Astrocyte (in vitro differentiated cells and primary cell): Measurements from ENCODE around the gene PMM2. TPM values are rescaled to one million over a fixed set of nuclear protein-coding genes. Genes with fewer than 3 reads are reported as not detected.
"Not testable (repeated sequence)": the region's sequence is repeated elsewhere in the genome, so short reads cannot be mapped to it uniquely, and the experiment has no call there.

Experiments used
- DNase-seq: peaks from one replicate; pipeline ENCODE4 v3.0.0-alpha.2; 2010; ENCODE audit warnings: low read depth
- FAIRE-seq: peaks from 2 replicates; lab custom pipeline; 2011; peaks lifted over from hg19 to GRCh38; lab: Jason Lieb, UNC
- H2AFZ ChIP-seq: 2 replicates; pipeline ENCODE4 v1.6.0; 2012; ENCODE audit warnings: low read depth, low read length, inconsistent platforms
- H3K27ac ChIP-seq: 2 replicates; pipeline ENCODE4 v1.5.1; 2011; ENCODE audit warnings: low read depth, low read length, inconsistent platforms
- H3K27me3 ChIP-seq: 2 replicates; pipeline ENCODE4 v1.6.0; 2011; ENCODE audit warnings: low read length, inconsistent platforms; ENCODE audit not compliant: insufficient read depth
- H3K36me3 ChIP-seq: 2 replicates; pipeline ENCODE4 v1.5.1; 2011; ENCODE audit warnings: low read length, inconsistent platforms; ENCODE audit not compliant: insufficient read depth
- H3K4me1 ChIP-seq: 2 replicates; pipeline ENCODE4 v1.5.1; 2011; ENCODE audit warnings: low read length, inconsistent platforms; ENCODE audit not compliant: insufficient read depth
- H3K4me2 ChIP-seq: 2 replicates; pipeline ENCODE4 v1.6.0; 2012; ENCODE audit warnings: low read length, inconsistent platforms
- H3K4me3 ChIP-seq: 2 replicates; pipeline ENCODE4 v1.5.1; 2011; ENCODE audit warnings: low read depth, mild to moderate bottlenecking, low read length, inconsistent platforms; ENCODE audit not compliant: insufficient read depth
- H3K79me2 ChIP-seq: 2 replicates; pipeline ENCODE4 v1.6.0; 2012; ENCODE audit warnings: mild to moderate bottlenecking, low read length, inconsistent platforms; ENCODE audit not compliant: insufficient read depth
- H3K9ac ChIP-seq: 2 replicates; pipeline ENCODE4 v1.6.0; 2012; ENCODE audit warnings: mild to moderate bottlenecking, low read length, inconsistent platforms
- H3K9me3 ChIP-seq: 2 replicates; pipeline ENCODE4 v1.5.1; 2012; ENCODE audit warnings: low read depth, mild to moderate bottlenecking, low read length, inconsistent platforms; ENCODE audit not compliant: insufficient read depth
- H4K20me1 ChIP-seq: 2 replicates; pipeline ENCODE4 v1.6.0; 2012; ENCODE audit warnings: low read length, inconsistent platforms; ENCODE audit not compliant: insufficient read depth
- H3K27ac Mint-ChIP-seq: one replicate; pipeline ENCODE4 v1.8.0; 2021; ENCODE audit warnings: mild to moderate bottlenecking, mixed read lengths; ENCODE audit not compliant: unreplicated experiment
- H3K27me3 Mint-ChIP-seq: one replicate; pipeline ENCODE4 v1.8.0; 2021; ENCODE audit warnings: low read depth, mixed read lengths; ENCODE audit not compliant: unreplicated experiment
- H3K36me3 Mint-ChIP-seq: one replicate; pipeline ENCODE4 v1.8.0; 2021; ENCODE audit warnings: low read depth, mixed read lengths; ENCODE audit not compliant: unreplicated experiment
- H3K4me1 Mint-ChIP-seq: one replicate; pipeline ENCODE4 v1.8.0; 2021; ENCODE audit warnings: low read depth, mixed read lengths; ENCODE audit not compliant: unreplicated experiment
- H3K4me3 Mint-ChIP-seq: one replicate; pipeline ENCODE4 v1.8.0; 2021; ENCODE audit warnings: mild to moderate bottlenecking, moderate library complexity, mixed read lengths; ENCODE audit not compliant: unreplicated experiment
- H3K9me3 Mint-ChIP-seq: one replicate; pipeline ENCODE4 v1.8.0; 2021; ENCODE audit warnings: mild to moderate bottlenecking, mixed read lengths; ENCODE audit not compliant: unreplicated experiment
- EZH2 ChIP-seq: IDR thresholded peaks from 2 replicates; pipeline ENCODE4 v1.6.1; 2012; ENCODE audit warnings: mild to moderate bottlenecking, low read length, inconsistent platforms; ENCODE audit not compliant: insufficient read depth
- total RNA-seq: library from RNA; stranded (reverse); gene quantifications from 2 replicates; pipeline ENCODE4 v1.2.1, GENCODE V29; 2021
- TF ChIP-seq, protein P1 (sequence below): IDR thresholded peaks from 2 replicates; pipeline ENCODE4 v1.5.1; 2011; ENCODE audit warnings: low read depth, mild to moderate bottlenecking, inconsistent platforms, low read length, moderate library complexity; ENCODE audit not compliant: insufficient read depth

PMM2 gene
- total RNA-seq, 1 donor from 2014 or later = 57.8 TPM

GRCh38 chr16:8781797-8782196 lies 15.8 kb upstream of the PMM2 start:
- no peak overlapping the region for H3K27ac ChIP-seq
- H3K4me1 Mint-ChIP-seq = peaks cover 2% of the 10 kb centered on the region
- H3K9ac ChIP-seq = no peak overlapping the region
- H3K27me3 ChIP-seq = no peaks in the 10 kb centered on the region
- DNase-seq = no peak
- peaks cover 26% of the 10 kb centered on the region for H3K36me3 Mint-ChIP-seq
- H3K4me1 ChIP-seq = no peaks in the 10 kb centered on the region
- H3K4me2 ChIP-seq = no peak overlapping the region
- FAIRE-seq = no peak
- TF ChIP-seq, protein P1, sequence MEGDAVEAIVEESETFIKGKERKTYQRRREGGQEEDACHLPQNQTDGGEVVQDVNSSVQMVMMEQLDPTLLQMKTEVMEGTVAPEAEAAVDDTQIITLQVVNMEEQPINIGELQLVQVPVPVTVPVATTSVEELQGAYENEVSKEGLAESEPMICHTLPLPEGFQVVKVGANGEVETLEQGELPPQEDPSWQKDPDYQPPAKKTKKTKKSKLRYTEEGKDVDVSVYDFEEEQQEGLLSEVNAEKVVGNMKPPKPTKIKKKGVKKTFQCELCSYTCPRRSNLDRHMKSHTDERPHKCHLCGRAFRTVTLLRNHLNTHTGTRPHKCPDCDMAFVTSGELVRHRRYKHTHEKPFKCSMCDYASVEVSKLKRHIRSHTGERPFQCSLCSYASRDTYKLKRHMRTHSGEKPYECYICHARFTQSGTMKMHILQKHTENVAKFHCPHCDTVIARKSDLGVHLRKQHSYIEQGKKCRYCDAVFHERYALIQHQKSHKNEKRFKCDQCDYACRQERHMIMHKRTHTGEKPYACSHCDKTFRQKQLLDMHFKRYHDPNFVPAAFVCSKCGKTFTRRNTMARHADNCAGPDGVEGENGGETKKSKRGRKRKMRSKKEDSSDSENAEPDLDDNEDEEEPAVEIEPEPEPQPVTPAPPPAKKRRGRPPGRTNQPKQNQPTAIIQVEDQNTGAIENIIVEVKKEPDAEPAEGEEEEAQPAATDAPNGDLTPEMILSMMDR = no peak
- TF ChIP-seq EZH2 = no peak
- no peak overlapping the region for H3K4me3 ChIP-seq
- H3K36me3 ChIP-seq = no peaks in the 10 kb centered on the region
- no peak overlapping the region for H2AFZ ChIP-seq
- peaks cover 1% of the 10 kb centered on the region for H3K9me3 Mint-ChIP-seq
- no peak overlapping the region for H3K27ac Mint-ChIP-seq
- H4K20me1 ChIP-seq = no peaks in the 10 kb centered on the region
- no peaks in the 10 kb centered on the region for H3K79me2 ChIP-seq
- no peaks in the 10 kb centered on the region for H3K9me3 ChIP-seq
- H3K4me3 Mint-ChIP-seq = no peak overlapping the region
- peaks cover 3% of the 10 kb centered on the region for H3K27me3 Mint-ChIP-seq

DNA sequence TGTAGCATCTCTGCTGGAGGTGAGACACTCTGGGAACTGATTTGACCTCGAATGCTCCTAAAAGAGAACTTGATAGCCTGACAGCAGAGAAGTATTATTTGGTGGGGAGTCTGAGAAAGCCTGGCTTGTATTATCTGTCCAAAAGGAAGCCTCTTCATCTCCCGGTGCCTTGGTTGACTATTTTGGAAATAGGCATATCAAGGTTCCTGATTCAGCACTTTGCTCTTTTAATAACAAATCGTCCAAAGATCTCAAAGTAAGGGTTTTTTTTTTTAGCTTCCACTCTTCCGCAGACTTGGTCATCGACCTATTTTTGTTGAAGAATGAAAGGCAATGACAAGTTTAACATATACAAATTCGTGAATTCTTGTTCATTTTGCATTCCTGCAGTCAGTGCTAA lies 15.0 kb upstream of the PMM2 start:
- Histone ChIP-seq H3K27ac (no peak overlapping the region), H3K36me3 (no peaks in the 10 kb centered on the region), H3K27me3 (no peaks in the 10 kb centered on the region), H3K4me3 (no peak overlapping the region), H4K20me1 (no peaks in the 10 kb centered on the region), H3K9ac (no peak overlapping the region), H2AFZ (no peak overlapping the region), H3K9me3 (no peaks in the 10 kb centered on the region), H3K4me2 (no peak overlapping the region), H3K79me2 (no peaks in the 10 kb centered on the region), H3K4me1 (no peaks in the 10 kb centered on the region)
- no peak for TF ChIP-seq EZH2
- TF ChIP-seq, protein P1 = no peak
- DNase-seq (no peak), FAIRE-seq (no peak)
- Mint-ChIP-seq H3K9me3 (peaks cover 1% of the 10 kb centered on the region), H3K4me1 (peaks cover 2% of the 10 kb centered on the region), H3K27ac (no peak overlapping the region), H3K4me3 (no peak overlapping the region), H3K27me3 (peaks cover 3% of the 10 kb centered on the region), H3K36me3 (peaks cover 18% of the 10 kb centered on the region)

- H3K4me2 ChIP-seq = no peak overlapping the region
- H3K4me3 Mint-ChIP-seq = no peak overlapping the region
- no peak overlapping the region for H3K4me3 ChIP-seq
- H3K36me3 ChIP-seq = no peaks in the 10 kb centered on the region
- DNase-seq (no peak), FAIRE-seq (no peak)
- no peak overlapping the region for H3K27ac ChIP-seq
- H3K79me2 ChIP-seq = no peaks in the 10 kb centered on the region
- H3K9me3 ChIP-seq = no peaks in the 10 kb centered on the region
- no peaks in the 10 kb centered on the region for H3K27me3 ChIP-seq
- no peaks in the 10 kb centered on the region for H4K20me1 ChIP-seq
- peaks cover 3% of the 10 kb centered on the region for H3K27me3 Mint-ChIP-seq
- H3K4me1 Mint-ChIP-seq = peaks cover 2% of the 10 kb centered on the region
- no peaks in the 10 kb centered on the region for H3K4me1 ChIP-seq
- TF ChIP-seq EZH2 = no peak
- TF ChIP-seq, protein P1 = no peak
- peaks cover 10% of the 10 kb centered on the region for H3K36me3 Mint-ChIP-seq
- H3K9ac ChIP-seq = no peak overlapping the region
- H2AFZ ChIP-seq = no peak overlapping the region
- H3K27ac Mint-ChIP-seq = no peak overlapping the region
- H3K9me3 Mint-ChIP-seq = peaks cover 1% of the 10 kb centered on the region
These were observed 12.2 kb upstream of the PMM2 start for GRCh38 chr16:8785408-8785807.

DNA sequence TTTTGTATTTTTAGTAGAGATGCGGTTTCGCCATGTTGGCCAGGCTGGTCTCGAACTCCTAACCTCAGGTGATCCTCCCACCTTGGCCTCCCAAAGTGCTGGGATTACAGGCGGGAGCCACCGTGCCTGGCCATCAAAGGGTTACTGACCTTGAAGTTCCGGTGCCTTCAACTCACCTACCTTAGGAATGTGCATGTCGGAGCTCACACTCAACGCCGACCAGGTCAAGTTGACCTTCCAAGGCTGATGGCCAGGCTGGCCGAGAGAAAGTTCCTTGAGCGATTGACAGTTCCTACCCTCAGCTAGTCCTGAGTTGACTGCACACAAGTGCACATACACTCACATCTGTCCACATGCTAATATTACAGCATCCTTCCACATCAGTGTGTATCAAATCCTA lies 11.3 kb upstream of the PMM2 start:
- not testable (repeated sequence) for H3K4me3 ChIP-seq, H2AFZ ChIP-seq, H4K20me1 ChIP-seq, H3K27ac ChIP-seq, FAIRE-seq, H3K27me3 Mint-ChIP-seq, H3K9me3 Mint-ChIP-seq, H3K4me3 Mint-ChIP-seq, H3K9me3 ChIP-seq, H3K4me1 ChIP-seq, H3K79me2 ChIP-seq, DNase-seq, H3K36me3 ChIP-seq, H3K27ac Mint-ChIP-seq, H3K36me3 Mint-ChIP-seq, H3K4me1 Mint-ChIP-seq, H3K9ac ChIP-seq, H3K4me2 ChIP-seq, H3K27me3 ChIP-seq
